Measurements from ENCODE around the gene LRRK2. TPM values are rescaled to one million over a fixed set of nuclear protein-coding genes. Genes with fewer than 3 reads are reported as not detected.

The LRRK2 gene
- total and polyA plus RNA-seq, 2 of the 8 experiments (the other 6 are each of a cell fraction or from before 2014, with no cell fraction given): 0.06 to 0.13 TPM

- H3K4me1 ChIP-seq (replicated peaks in 1 of 4; ENCODE audit: control insufficient read depth in 3 of 4, insufficient read depth in 4 of 4, low read length in 3 of 4): no peaks in the 10 kb centered on the region
- H2BK12ac ChIP-seq (ENCODE audit: low read depth, low read length): no peak overlapping the region
- no peaks in the 10 kb centered on the region for H3K36me3 ChIP-seq (ENCODE audit: control insufficient read depth in 2 of 4, insufficient read depth in 4 of 4, low read length in 3 of 4)
- H3K56ac ChIP-seq (replicated peaks; ENCODE audit: insufficient read length, low read depth, low read length): no peak overlapping the region
- no peak overlapping the region for H3K27ac ChIP-seq (ENCODE audit: low read depth, low read length)
- H3K4me2 ChIP-seq (ENCODE audit: insufficient read depth in 1 of 2, low read depth in 2 of 2, low read length in 2 of 2): no peak overlapping the region
- H2AFZ ChIP-seq (ENCODE audit: low read length): no peak overlapping the region
- H2BK15ac ChIP-seq (ENCODE audit: low read length): no peak overlapping the region
- H3K9me3 ChIP-seq (ENCODE audit: insufficient read depth in 2 of 2, low read depth in 1 of 2, low read length in 1 of 2): no peaks in the 10 kb centered on the region
- CTCF ChIA-PET (ENCODE audit: partially characterized antibody): interaction anchor here (1.0 kb wide), 1 partner anchor 605 kb away, joined by 3 read pairs; no protein-coding TSS in a partner anchor
- no peak overlapping the region for H3K4me3 ChIP-seq (ENCODE audit: extremely low read depth in 1 of 4, insufficient read depth in 2 of 4, low read depth in 3 of 4, low read length in 4 of 4)
- H4K20me1 ChIP-seq (replicated peaks in 1 of 2; ENCODE audit: control insufficient read depth in 1 of 2, insufficient read depth in 2 of 2, low read length in 2 of 2): no peaks in the 10 kb centered on the region
- no peak overlapping the region for H3K18ac ChIP-seq (ENCODE audit: extremely low read depth, low read length)
- no peak overlapping the region for H2BK20ac ChIP-seq (ENCODE audit: low read length)
- no peak overlapping the region for H4K5ac ChIP-seq (ENCODE audit: insufficient read length, low read depth, low read length)
- H4K91ac ChIP-seq (replicated peaks; ENCODE audit: insufficient read length, low read length): no peak overlapping the region
- no peaks in the 10 kb centered on the region for H3K23me2 ChIP-seq (ENCODE audit: low read depth, low read length)
- H3K79me1 ChIP-seq (ENCODE audit: low read depth, low read length): no peaks in the 10 kb centered on the region
- FAIRE-seq (no peak), DNase-seq (ENCODE audit: low read depth in 1 of 2, low spot score in 2 of 2) (no peak)
- H3K23ac ChIP-seq (ENCODE audit: insufficient read length): no peak overlapping the region
- H3K27me3 ChIP-seq (replicated peaks in 1 of 4; ENCODE audit: control insufficient read depth in 3 of 4, extremely low read depth in 1 of 4, insufficient read depth in 3 of 4, low read length in 3 of 4): no peaks in the 10 kb centered on the region
- H3K4ac ChIP-seq (replicated peaks; ENCODE audit: insufficient read length, low read depth, low read length): no peak overlapping the region
- no peak overlapping the region for H4K8ac ChIP-seq (ENCODE audit: extremely low read depth, insufficient read depth, low read length)
- no peak overlapping the region for H3K14ac ChIP-seq (ENCODE audit: insufficient read length)
- no peak overlapping the region for H2BK120ac ChIP-seq (replicated peaks; ENCODE audit: low read depth, low read length)
- no peaks in the 10 kb centered on the region for H3K79me2 ChIP-seq (ENCODE audit: control insufficient read depth in 1 of 2, insufficient read depth in 2 of 2, low read length in 2 of 2)
- 94% methylated on average over 5 of the region's 5 CpGs; no CpG with 5 or more reads in 1 of the 2 experiments for WGBS, 2 experiments (ENCODE audit: extremely low coverage in 1 of 2, insufficient coverage in 1 of 2, insufficient read length in 1 of 2, insufficient replicate concordance in 2 of 2, low coverage in 1 of 2, low lambda C conversion rate in 2 of 2, missing lambda C conversion rate in 1 of 2)
- no peak overlapping the region for H2AK5ac ChIP-seq (ENCODE audit: low read depth, low read length)
- no peak overlapping the region for H3K9ac ChIP-seq (replicated peaks in 1 of 4; ENCODE audit: extremely low read depth in 1 of 4, low read depth in 3 of 4, low read length in 3 of 4)
- POLR2A ChIA-PET (ENCODE audit: partially characterized antibody): no interaction called here
- H2BK5ac ChIP-seq (ENCODE audit: low read depth, low read length): no peak overlapping the region
- no peak for TF ChIP-seq SUZ12 (IDR thresholded peaks at IDR 0.05; ENCODE audit: low read length)
- no peak for TF ChIP-seq USF2 (IDR thresholded peaks at IDR 0.05; ENCODE audit: low read length)
- no peak for TF ChIP-seq RBBP5 (IDR thresholded peaks at IDR 0.05; ENCODE audit: borderline replicate concordance, low read depth, low read length)
- TF ChIP-seq CTCF (IDR thresholded peaks at IDR 0.05; ENCODE audit: control extremely low read depth in 1 of 3, insufficient read depth in 1 of 3, low read depth in 1 of 3, low read length in 3 of 3): no peak
- TF ChIP-seq SP4 (IDR thresholded peaks at IDR 0.05; ENCODE audit: low read length): no peak
- TF ChIP-seq TBP (IDR thresholded peaks at IDR 0.05; ENCODE audit: low read depth, low read length): no peak
- TF ChIP-seq SAP30 (IDR thresholded peaks at IDR 0.05; ENCODE audit: insufficient read depth, insufficient replicate concordance, low read length): no peak
- no peak for TF ChIP-seq SIRT6 (IDR thresholded peaks at IDR 0.05; ENCODE audit: low read length)
- no peak for TF ChIP-seq JUN (IDR thresholded peaks at IDR 0.05; ENCODE audit: low read depth, low read length)
- no peak for TF ChIP-seq ASH2L (IDR thresholded peaks at IDR 0.05; ENCODE audit: low read length)
Measured at GRCh38 chr12:40238979-40239378, 14.2 kb downstream of the LRRK2 start.
